HG03108 (cell line): ENCODE results near the gene EPS8L3.
"Not testable (repeated sequence)": the region's sequence is repeated elsewhere in the genome, so short reads cannot be mapped to it uniquely, and the experiment has no call there.

Experiments
- ATAC-seq: cut with Tn5 transposase; IDR thresholded peaks from one replicate; pipeline ENCODE4 v1.9.1; 2021; ENCODE audit warnings: moderate library complexity; ENCODE audit not compliant: unreplicated experiment

Gene EPS8L3

GRCh38 chr1:109781806-109782205 lies 18.1 kb upstream of the EPS8L3 start:
- ATAC-seq, result no peak

- no peak for ATAC-seq
Measured at GRCh38 chr1:109780982-109781381, 17.3 kb upstream of the EPS8L3 start.

- no peak for ATAC-seq
Measured at GRCh38 chr1:109777980-109778625, 14.4 kb upstream of the EPS8L3 start.

GRCh38 chr1:109777436-109777835 lies 13.7 kb upstream of the EPS8L3 start:
- no peak for ATAC-seq

GRCh38 chr1:109776911-109777310 lies 13.2 kb upstream of the EPS8L3 start:
- peak; percentile 52 for ATAC-seq

- no peak for ATAC-seq
Measured at GRCh38 chr1:109776206-109776835, 12.6 kb upstream of the EPS8L3 start.

GRCh38 chr1:109775398-109775797 lies 11.7 kb upstream of the EPS8L3 start:
- no peak for ATAC-seq

- no peak for ATAC-seq
Measured at GRCh38 chr1:109773900-109774485, 10.3 kb upstream of the EPS8L3 start.

GRCh38 chr1:109773203-109773899 lies 9.6 kb upstream of the EPS8L3 start:
- ATAC-seq, result peak; percentile 62

GRCh38 chr1:109772658-109773202 lies 9.0 kb upstream of the EPS8L3 start:
- no peak for ATAC-seq

- ATAC-seq, result no peak
Measured at GRCh38 chr1:109771712-109772657, 8.3 kb upstream of the EPS8L3 start.

GRCh38 chr1:109770331-109771095 lies 6.8 kb upstream of the EPS8L3 start:
- ATAC-seq, result no peak

GRCh38 chr1:109769330-109770078 lies 5.8 kb upstream of the EPS8L3 start:
- ATAC-seq, result no peak

- no peak for ATAC-seq
Measured at GRCh38 chr1:109768820-109769219, 5.1 kb upstream of the EPS8L3 start.

GRCh38 chr1:109768335-109768650 lies 4.6 kb upstream of the EPS8L3 start:
- no peak for ATAC-seq

GRCh38 chr1:109767637-109768334 lies 4.1 kb upstream of the EPS8L3 start:
- no peak for ATAC-seq

GRCh38 chr1:109766991-109767636 lies 3.4 kb upstream of the EPS8L3 start:
- ATAC-seq, result not testable (repeated sequence)
